Heart right ventricle (tissue), 16 donors: ENCODE data around the gene C2CD3. TPM values are rescaled to one million over a fixed set of nuclear protein-coding genes. Genes with fewer than 3 reads are reported as not detected.

ENCODE experiments used
- ATAC-seq, 8 donors: fragments of 200-7000 bp; cut with Tn5 transposase; one replicate each; pipeline ENCODE4 v1.9.1; 2020; ENCODE audit warnings: mild to moderate bottlenecking in 8 of 8, moderate library complexity in 8 of 8, moderate number of reproducible peaks in 1 of 8
- DNase-seq, 2 donors: peaks; one replicate each; pipeline ENCODE4 v3.0.0-alpha.2; 2020
- H3K27ac ChIP-seq, 10 donors: fragments of 200-600 bp; sonication (generic) in 2 of 10; one replicate each; pipeline versions ENCODE4 v1.5.0 to v1.8.0; 2020 to 2022; ENCODE audit warnings: mild to moderate bottlenecking in 3 of 10
- H3K27me3 ChIP-seq, 7 donors: fragments of 200-600 bp; one replicate each; pipeline ENCODE4 v1.8.0; 2021 to 2022; ENCODE audit warnings: mild to moderate bottlenecking in 2 of 7
- H3K36me3 ChIP-seq, 9 donors: fragments of 200-600 bp; sonication (generic) in 1 of 9; one replicate each; pipeline versions ENCODE4 v1.5.0 to v1.8.0; 2020 to 2022; ENCODE audit warnings: mild to moderate bottlenecking in 2 of 9
- H3K4me1 ChIP-seq, 9 donors: fragments of 200-600 bp; sonication (generic) in 1 of 9; one replicate each; pipeline versions ENCODE4 v1.5.0 to v1.8.0; 2020 to 2022; ENCODE audit warnings: mild to moderate bottlenecking in 4 of 9
- H3K4me3 ChIP-seq, 10 donors: fragments of 200-600 bp; sonication (generic) in 2 of 10; one replicate each; pipeline versions ENCODE4 v1.5.0 to v1.8.0; 2020 to 2022; ENCODE audit warnings: mild to moderate bottlenecking in 7 of 10, moderate library complexity in 2 of 10
- H3K9me3 ChIP-seq, 11 donors: fragments of 200-600 bp in 10 of 11; sonication (generic) in 2 of 11; one replicate each; pipeline versions ENCODE4 v1.5.0 to v1.8.0; 2013 to 2022; ENCODE audit warnings: mild to moderate bottlenecking in 2 of 11, control low read depth in 1 of 11, moderate library complexity in 1 of 11
- WGBS, 2 donors: extraction: QIAGEN DNeasy Blood & Tissue Kit; methylation state at CpG; one replicate each; pipeline ENCODE4 v1.1.7; 2013; ENCODE audit warnings: inconsistent platforms in 1 of 2; 5-methylcytosine and 5-hydroxymethylcytosine counted together
- intact Hi-C, 10 donors: fragments of 100-400 bp; cut with DNase I; formaldehyde crosslinking; loops; one replicate each; pipeline versions ENCODE4 v1.11.1 to v1.14.2; 2022
- polyA plus RNA-seq, 2 donors: library from polyadenylated mRNA; stranded (reverse); fragments of 200-250 nt; gene quantifications; one replicate each; pipeline ENCODE4 v1.2.3, GENCODE V29; 2013
- total RNA-seq, 10 donors: library from RNA; stranded (reverse); fragmentation: NEBNext Ultra II Directional in 3 of 10; extraction: Animal tissue kit (Norgen Biotek cat#: 25700) in 3 of 10; gene quantifications; one replicate each; pipeline versions ENCODE4 v1.2.1 to v1.2.4, GENCODE V29; 2021 to 2023
- TF ChIP-seq, protein P1 (sequence below), 9 donors: fragments of 200-600 bp; sonication (generic) in 2 of 9; IDR thresholded peaks; one replicate each; pipeline versions ENCODE4 v1.5.0 to v1.8.0; 2021 to 2022; ENCODE audit warnings: antibody characterized with exemption in 9 of 9, mild to moderate bottlenecking in 5 of 9, moderate library complexity in 1 of 9
- donor health status: Arrhythmogenic right ventricular cardiomyopathy.
- donor health status: ischemic (EF 13 %, LVEDD 7.1; RV severe dilation, severe dysfunction).
- donor health status: healthy with polysubstance abuse.
- donor health status: DM: no; HTN: yes; CAD: no.
- donor health status: DM: no; HTN: no; CAD: no.
- donor health status: ischemic (EF 25% LVEDD 6.9; RV normal size, moderate dysfunction).
- donor health status: ischemic (EF 25% LVEDD 5.7; RV mildly dilated, moderate dysfunction).
- donor health status: healthy.
- donor health status: DM: yes; HTN: yes; CAD: no.
- donor health status: Ischemic cardiomyopathy.
- donor health status: ischemic (EF 35%, LVEDD 5.7; RV mildly dilated, moderate dysfunction).
- donor health status: nonischemic (EF 11% LVEDD 7.7; RV severe dilation, severe dysfunction).
- donor health status: DM: yes; HTN: yes; CAD: no.
- donor health status: PGD.
- donor health status: ischemic (EF 29% LVEDD 5.4; RV normal size, mild dysfunction).
- donor health status: nonischemic (EF 23%, LVEDD 6.1; RV moderate dilation, normal function).

C2CD3 gene
- total and polyA plus RNA-seq, 12 donors: 7.8 to 14.8 (median 11.9) TPM

DNA sequence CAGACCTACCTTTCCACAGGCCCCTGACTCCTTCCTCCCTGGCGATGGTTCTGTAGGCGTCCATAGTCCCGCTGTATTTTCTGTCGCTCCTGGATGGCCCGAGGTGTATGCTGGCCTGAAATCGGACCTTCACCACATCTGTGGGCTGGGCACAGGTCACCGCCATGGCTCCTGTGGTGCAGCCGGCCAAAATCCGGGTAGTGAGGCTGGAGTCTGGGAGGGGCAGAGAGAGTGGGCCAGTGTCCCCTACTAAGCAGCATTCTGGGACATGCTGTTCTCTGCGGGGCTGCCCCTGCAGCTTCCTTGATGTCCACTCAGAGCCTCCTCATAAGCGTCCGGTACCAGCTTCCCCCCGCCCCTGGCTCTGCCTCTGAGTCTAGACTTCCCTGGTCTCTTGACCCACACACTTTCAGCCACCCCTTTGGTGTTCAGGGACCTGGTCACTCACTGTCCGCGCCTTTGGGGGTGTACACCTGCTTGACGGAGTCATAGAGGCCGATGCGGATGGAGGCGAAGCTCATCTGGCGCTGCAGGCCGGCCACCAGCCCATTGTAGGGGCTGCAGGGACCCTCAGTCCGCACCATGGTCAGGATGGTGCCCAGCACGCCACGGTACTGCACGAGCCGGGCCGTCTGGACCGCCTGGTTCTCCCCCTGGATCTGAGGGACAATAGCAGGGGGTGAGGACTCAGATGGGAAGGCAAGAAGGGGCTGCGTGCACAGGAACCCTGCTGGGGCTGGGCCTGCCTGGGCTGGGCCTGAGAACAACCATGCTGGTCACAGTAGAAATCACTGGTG lies 164.9 kb downstream of the C2CD3 start:
- no peak for ATAC-seq
- Histone ChIP-seq H3K9me3 (no peaks in the 10 kb centered on the region), H3K36me3 (peaks cover 0 to 54% (median 3%) of the 10 kb centered on the region in 9 donors), H3K27me3 (no peaks in the 10 kb centered on the region), H3K4me1 (peaks cover 0 to 49% (median 18%) of the 10 kb centered on the region in 9 donors), H3K27ac (peak overlapping the region in 1 of 10 donors; percentile 71), H3K4me3 (no peak overlapping the region)
- WGBS, 2 donors: 96 to 97% methylated on average over 29 of the region's 29 CpGs
- TF ChIP-seq, protein P1, sequence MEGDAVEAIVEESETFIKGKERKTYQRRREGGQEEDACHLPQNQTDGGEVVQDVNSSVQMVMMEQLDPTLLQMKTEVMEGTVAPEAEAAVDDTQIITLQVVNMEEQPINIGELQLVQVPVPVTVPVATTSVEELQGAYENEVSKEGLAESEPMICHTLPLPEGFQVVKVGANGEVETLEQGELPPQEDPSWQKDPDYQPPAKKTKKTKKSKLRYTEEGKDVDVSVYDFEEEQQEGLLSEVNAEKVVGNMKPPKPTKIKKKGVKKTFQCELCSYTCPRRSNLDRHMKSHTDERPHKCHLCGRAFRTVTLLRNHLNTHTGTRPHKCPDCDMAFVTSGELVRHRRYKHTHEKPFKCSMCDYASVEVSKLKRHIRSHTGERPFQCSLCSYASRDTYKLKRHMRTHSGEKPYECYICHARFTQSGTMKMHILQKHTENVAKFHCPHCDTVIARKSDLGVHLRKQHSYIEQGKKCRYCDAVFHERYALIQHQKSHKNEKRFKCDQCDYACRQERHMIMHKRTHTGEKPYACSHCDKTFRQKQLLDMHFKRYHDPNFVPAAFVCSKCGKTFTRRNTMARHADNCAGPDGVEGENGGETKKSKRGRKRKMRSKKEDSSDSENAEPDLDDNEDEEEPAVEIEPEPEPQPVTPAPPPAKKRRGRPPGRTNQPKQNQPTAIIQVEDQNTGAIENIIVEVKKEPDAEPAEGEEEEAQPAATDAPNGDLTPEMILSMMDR (IDR thresholded peaks at IDR 0.05): no peak
- DNase-seq: no peak
- intact Hi-C loops: no loop called here

DNA sequence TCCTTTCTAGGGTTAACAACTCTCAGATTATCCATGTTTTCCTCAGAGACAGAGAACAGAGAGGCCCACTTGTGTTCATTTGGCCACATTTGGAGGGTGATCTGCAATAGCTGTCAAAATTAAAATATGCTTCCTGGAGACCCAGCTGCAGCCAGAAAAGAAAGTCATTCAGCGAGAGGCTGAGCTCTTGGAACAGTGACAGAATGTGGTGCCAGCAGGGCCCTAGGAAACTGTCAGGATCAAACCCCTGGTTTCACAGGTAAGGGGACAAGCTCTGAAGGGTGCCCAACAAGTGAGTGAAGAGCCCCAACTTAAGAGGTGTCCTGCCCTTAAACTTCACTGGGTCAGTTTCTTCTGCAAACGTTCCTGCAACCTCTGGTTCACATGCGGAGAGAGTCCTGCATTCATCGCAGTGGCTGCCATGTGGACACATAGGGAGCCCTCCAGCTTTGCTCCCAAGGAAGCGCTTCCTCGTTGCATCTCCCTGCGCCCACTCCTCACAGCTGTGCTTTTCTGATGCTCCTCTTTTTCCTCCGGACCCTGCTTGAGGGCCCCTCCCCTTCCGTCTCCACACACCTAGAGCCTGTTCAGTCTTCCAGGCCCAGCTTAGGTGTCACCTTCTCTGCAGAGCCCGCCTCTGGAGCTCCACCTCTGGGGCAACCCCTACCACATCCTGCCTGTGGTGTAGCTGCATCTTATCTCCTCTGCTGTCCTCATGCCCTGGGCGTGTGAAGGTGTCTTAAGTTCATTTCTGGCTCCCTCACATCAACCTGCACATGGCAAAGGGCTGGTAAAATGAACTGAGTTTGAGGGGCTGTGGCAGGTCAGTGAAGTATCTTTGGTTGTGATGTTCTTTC lies 165.8 kb downstream of the C2CD3 start:
- Histone ChIP-seq H3K27ac (peak overlapping the region in 1 of 10 donors; percentile 71), H3K9me3 (no peaks in the 10 kb centered on the region), H3K36me3 (peaks cover 0 to 60% (median 4%) of the 10 kb centered on the region in 9 donors), H3K4me3 (no peak overlapping the region), H3K27me3 (no peaks in the 10 kb centered on the region), H3K4me1 (peaks cover 0 to 40% (median 13%) of the 10 kb centered on the region in 9 donors)
- 77 to 79% methylated on average over 11 of the region's 11 CpGs for WGBS, 2 donors
- ATAC-seq (peak in 1 of 8 donors; percentile 48), DNase-seq (no peak)
- intact Hi-C loops: no loop called here
- TF ChIP-seq, protein P1 (IDR thresholded peaks at IDR 0.05): no peak

DNA sequence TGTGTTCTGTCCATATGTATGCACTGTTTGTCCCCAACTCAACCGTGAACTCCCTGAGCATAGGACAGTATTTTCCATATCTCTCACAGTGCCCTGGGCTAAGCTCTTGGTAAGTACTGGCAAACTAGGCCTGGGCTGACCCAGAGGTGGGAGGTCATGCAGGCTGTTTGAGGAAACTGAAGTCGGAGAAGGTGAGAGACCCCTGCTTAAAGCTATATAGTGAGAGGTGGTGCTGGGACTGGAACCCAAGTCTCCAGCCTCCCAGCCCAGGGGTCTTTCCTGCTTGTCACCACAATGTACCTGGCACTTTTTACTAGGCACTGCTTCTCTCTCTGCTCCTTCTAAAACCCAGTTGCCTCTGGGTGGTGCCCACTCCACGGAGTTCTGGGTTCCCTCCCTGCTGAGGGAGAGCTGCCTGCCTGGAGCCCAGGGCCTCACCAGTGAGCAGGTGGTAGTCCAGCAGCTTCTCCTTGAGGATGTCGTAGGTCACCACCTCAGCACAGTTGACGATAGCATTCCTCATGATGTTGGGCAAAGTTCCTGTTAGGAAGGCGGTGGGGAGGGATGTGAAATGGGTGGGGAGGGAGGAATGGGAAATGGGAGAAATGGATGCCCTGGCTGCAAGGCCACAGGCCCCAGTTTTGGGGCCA lies 166.6 kb downstream of the C2CD3 start:
- DNase-seq (no peak), ATAC-seq (no peak)
- TF ChIP-seq, protein P1 (IDR thresholded peaks at IDR 0.05): no peak
- intact Hi-C loops: no loop called here
- Histone ChIP-seq H3K27me3 (no peaks in the 10 kb centered on the region), H3K4me1 (peaks cover 0 to 31% (median 8%) of the 10 kb centered on the region in 9 donors), H3K4me3 (no peak overlapping the region), H3K27ac (peak overlapping the region in 1 of 10 donors; percentile 48), H3K36me3 (peaks cover 0 to 60% (median 4%) of the 10 kb centered on the region in 9 donors), H3K9me3 (no peaks in the 10 kb centered on the region)
- WGBS, 2 donors: 85 to 88% methylated on average over 6 of the region's 6 CpGs

DNA sequence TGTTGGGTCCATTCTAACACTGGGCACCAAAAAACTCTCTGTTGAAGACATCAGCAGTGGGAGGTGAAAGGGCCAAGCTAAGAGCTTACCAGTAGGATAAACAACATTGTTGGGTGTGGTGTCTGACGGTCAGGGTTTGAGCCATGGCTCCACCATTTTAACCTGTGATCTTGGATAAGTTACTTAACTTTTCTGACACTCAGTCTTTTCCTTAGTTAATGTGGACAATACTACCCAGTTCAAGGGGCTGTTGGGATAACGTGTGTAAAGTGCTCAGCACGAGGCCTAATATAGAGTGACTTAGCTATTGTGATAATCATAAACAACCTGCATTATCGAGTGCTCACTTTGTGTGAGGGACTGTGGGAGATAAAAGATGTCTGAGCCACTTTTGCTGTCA lies 168.0 kb downstream of the C2CD3 start:
- peaks cover 0 to 20% (median 0%) of the 10 kb centered on the region in 9 donors for H3K4me1 ChIP-seq
- DNase-seq: no peak
- ATAC-seq: no peak
- peaks cover 0 to 60% (median 4%) of the 10 kb centered on the region in 9 donors for H3K36me3 ChIP-seq
- no peaks in the 10 kb centered on the region for H3K27me3 ChIP-seq
- no peak overlapping the region for H3K27ac ChIP-seq
- intact Hi-C loops: no loop called here
- TF ChIP-seq, protein P1 (IDR thresholded peaks at IDR 0.05): no peak
- 94 to 95% methylated on average over 4 of the region's 4 CpGs for whole genome bisulfite sequencing, 2 donors
- no peaks in the 10 kb centered on the region for H3K9me3 ChIP-seq
- H3K4me3 ChIP-seq: no peak overlapping the region
